LHCN-M2 (cell line): ENCODE data around the gene EPOP. TPM values are rescaled to one million over a fixed set of nuclear protein-coding genes. Genes with fewer than 3 reads are reported as not detected.
"Not testable (repeated sequence)": the region's sequence is repeated elsewhere in the genome, so short reads cannot be mapped to it uniquely, and the experiment has no call there.

Source experiments
- DNase-seq: peaks from one replicate; pipeline ENCODE4 v3.0.0-alpha.2; 2012; ENCODE audit warnings: low read depth
- total RNA-seq: library from RNA; depleted of rRNA; stranded (reverse); fragments of >200 nt; gene quantifications from 2 replicates; pipeline ENCODE4 v1.2.3, GENCODE V29; 2014; rRNA removed

Gene EPOP
- total RNA-seq, 1 experiment from 2014 or later = 2.6 TPM

DNA sequence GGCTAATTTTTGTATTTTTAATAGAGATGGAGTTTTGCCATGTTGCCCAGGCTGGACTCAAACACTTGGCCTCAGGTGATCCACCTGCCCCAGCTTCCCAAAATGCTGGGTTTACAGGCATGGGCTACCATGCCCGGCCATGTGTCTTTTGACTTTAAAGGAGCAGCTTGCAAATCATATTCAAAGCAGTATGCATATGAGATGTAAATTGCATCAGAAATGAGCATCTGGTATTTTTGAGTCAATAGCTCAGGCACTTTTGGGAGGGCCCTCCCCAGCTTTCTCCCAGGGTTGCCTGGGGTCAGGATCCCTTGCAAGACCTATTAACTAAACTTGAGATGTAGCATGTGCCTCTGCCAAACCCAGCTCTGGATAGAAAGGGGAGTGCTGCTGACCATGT, 21.5 kb downstream of the EPOP start:
- no peak for DNase-seq

DNA sequence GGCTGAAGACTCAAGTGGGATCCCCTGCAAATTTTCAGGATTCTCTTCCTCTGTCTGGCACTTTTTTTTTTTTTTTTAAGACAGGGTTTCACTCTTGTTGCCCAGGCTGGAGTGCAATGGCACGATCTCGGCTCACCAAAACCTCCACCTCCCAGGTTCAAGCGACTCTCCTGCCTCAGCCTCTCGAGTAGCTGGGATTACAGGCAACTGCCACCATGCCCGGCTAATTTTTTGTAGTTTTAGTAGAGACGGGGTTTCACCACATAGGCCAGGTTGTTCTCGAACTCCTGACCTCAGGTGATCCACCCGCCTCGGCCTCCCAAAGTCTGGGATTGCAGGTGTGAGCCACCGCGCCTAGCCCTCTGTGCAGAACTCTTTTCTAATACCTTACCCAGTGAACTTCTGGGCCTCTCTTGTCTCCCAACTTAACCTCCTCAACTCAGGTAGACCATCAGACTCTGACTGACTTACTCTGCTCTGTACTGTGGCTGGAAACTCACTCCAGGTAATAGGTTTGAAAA, 24.0 kb downstream of the EPOP start:
- DNase-seq = not testable (repeated sequence)

DNA sequence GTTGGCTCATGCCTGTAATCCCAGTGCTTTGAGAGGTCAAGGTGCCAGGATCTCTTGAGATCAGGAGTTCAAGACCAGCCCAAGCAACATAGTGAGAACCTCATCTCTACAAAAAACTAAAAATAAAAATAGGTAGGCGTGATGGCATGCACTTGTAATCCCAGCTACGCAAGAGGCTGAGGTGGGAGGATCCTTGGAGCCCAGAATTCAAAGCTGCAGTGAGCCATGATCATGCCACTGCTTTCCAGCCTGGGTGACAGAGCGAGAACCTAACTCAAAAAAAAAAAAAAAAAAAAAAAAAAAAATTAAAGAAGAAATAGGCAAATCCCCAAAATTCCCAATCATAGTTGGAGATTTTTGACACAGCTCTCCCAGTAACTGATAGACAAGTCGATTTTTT, 36.8 kb downstream of the EPOP start:
- DNase-seq = no peak

DNA sequence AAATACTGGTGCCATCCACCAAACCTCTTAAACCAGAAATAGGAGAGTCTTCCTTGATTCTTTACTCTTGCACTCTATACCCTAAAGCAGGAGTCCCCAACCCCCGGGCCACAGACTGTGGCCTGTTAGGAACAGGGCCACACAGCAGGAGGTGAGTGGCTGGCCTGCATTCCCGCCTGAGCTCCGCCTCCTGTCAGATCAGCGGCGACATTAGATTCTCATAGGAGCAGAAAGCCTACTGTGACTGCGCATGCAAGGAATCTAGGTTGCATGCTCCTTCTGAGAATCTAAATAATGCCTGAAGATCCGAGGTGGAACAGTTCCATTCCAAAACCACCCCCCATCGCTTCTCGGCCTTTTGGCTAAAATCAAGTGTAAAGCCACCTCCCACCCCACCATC, 38.7 kb downstream of the EPOP start:
- no peak for DNase-seq

DNA sequence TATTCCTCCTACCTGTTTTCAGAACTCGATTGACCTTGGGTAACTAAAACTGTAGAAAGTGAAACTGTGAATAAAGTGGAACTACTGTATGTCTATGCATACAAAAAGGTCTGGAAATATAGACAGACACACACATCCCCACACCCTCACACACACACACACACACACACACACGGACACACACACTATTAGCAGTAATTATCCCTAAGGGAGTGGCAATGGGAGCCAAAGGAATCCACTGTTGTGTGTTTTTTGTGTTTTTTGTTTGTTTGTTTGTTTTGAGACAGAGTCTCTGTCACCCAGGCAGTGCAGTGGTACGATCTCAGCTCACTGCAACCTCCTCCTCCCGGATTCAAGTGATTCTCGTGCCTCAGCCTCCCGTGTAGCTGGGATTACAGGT, 42.4 kb downstream of the EPOP start:
- DNase-seq = no peak

DNA sequence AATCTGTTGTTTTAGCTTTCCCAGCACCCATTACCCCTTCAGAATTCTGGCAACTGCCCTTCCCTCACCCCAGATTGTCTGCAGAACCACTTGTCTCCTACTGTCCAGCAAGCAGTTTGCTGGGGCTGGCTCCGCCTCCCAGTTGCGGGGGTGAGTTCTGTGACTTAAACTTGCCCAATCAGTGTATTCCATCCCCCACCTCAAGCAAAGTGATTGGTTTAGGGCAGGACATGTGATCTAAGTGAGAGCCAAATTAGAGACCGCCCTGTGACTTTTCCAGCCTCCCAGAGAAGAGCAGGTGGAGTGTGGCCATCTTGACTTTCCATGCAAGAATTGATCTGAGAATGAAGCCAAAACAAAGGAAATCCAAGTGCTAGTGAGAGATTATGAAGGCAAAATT, 46.3 kb downstream of the EPOP start:
- peak; percentile 27 for DNase-seq

DNA sequence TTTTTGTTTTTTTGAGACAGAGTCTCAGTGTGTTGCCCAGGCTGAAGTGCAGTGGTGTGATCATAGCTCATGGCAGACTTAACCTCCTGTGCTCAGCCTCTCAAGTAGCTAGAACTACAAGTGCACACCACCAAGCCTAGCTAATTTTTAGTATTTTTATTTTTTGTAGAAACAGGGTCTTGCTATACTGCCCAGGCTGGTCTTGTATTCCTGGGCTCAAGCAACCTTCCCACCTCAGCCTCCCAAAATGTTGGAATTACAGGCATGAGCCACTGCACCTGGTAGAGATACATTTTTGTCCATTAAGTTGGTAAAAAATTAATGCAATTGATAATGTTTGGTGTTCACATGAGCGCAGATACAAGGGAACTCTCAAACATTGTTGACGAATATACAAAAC, 46.8 kb downstream of the EPOP start:
- no peak for DNase-seq

DNA sequence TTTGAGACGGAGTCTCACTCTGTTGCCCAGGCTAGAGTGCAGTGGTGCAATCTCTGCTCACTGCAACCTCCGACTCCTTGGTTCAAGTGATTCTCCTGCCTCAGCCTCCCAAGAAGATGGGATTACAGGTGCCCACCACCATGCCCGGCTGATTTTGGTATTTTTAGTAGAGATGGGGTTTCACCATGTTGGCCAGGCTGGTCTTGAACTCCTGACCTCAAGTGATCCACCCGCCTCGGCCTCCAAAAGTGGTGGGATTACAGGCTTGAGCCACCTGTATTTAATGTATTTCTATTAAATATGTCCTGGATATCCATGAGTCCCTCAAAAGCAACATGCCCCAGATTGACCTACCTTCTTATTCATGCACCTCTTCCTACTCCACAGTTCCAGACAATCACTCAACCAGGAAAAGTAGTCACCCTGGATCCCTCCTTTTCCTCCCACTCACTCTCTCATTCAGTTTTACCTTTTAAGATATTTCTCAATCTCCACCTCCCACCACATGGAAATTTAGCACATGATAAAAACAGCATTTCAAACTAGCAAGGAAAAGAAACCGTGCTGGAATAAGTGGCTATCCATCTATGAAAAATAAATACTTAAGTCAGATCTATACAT, 48.0 kb downstream of the EPOP start:
- DNase-seq = not testable (repeated sequence)

DNA sequence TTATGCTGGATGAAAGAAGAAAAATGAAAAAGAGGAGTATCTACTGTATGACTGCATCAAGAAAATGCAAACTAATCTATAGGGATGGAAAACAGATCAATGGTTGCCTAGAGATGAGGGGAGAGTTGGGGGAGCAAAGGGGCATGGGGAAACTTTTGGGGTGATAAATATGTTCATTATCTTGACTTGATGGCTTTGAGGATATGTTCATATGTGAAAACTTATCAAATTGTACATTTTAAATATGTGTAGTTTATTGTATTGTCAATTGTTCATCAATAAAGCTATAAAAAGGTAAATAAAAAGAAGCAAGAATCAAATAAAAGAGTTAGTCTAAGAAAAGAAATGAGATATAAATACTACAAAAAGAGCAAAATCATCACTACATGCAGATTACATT, 49.3 kb downstream of the EPOP start:
- DNase-seq = no peak

DNA sequence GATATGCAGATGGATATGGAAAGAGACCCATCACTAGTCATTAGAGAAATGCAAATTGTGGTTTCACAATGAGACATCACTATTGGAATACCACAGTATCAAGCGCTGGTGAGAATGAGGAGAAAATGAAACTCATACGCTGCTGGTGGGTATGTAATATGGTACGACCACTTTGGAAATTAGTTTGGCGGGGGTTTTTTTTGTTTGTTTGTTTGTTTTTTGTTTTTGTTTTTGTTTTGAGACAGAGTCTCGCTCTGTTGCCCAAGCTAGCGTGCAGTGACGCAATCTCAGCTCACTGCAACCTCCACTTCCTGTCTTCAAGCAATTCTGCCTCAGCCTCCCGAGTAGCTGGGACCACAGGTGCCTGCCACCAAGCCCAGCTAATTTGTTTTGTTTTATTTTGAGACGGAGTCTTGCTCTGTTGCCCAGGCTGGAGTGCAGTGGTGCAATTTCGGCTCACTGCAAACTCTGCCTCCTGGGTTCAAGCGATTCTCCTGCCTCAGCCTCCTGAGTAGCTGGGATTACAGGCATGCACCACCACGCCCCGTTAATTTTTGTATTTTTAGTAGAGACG, 49.9 kb downstream of the EPOP start:
- not testable (repeated sequence) for DNase-seq

Other genes starting within 250 kb of the EPOP start
- 20.8 and 31.7 TPM in 2 replicates for gene ARHGAP23, start 246.5 kb downstream of the EPOP start, total RNA-seq
- gene SRCIN1, start 69.0 kb downstream of the EPOP start, total RNA-seq = not detected in 2 replicates
- 21.4 and 26.8 TPM in 2 replicates for gene MLLT6, start 30.3 kb upstream of the EPOP start, total RNA-seq
- gene CISD3, start 55.4 kb upstream of the EPOP start, total RNA-seq = 7.4 and 9.9 TPM in 2 replicates
- gene PCGF2, start 73.4 kb upstream of the EPOP start, total RNA-seq = 6.4 and 7.7 TPM in 2 replicates
- 233 and 303 TPM in 2 replicates for gene PSMB3, start 77.8 kb upstream of the EPOP start, total RNA-seq
- 65.9 and 68.3 TPM in 2 replicates for gene PIP4K2B, start 124.6 kb upstream of the EPOP start, total RNA-seq
- 9.5 and 10.1 TPM in 2 replicates for gene CWC25, start 150.4 kb upstream of the EPOP start, total RNA-seq
- 945 and 978 TPM in 2 replicates for gene RPL23, start 178.8 kb upstream of the EPOP start, total RNA-seq
- 299 and 362 TPM in 2 replicates for gene LASP1, start 195.1 kb upstream of the EPOP start, total RNA-seq